ENCODE results near the gene TBC1D5. TPM values are rescaled to one million over a fixed set of nuclear protein-coding genes. Genes with fewer than 3 reads are reported as not detected.

The TBC1D5 gene
- total and polyA plus RNA-seq, 2 of the 8 experiments (the other 6 are each of a cell fraction or from before 2014, with no cell fraction given) = 11.0 to 22.9 TPM

- Histone ChIP-seq H2BK15ac (ENCODE audit: low read length) (no peak overlapping the region), H3K79me1 (ENCODE audit: low read depth, low read length) (no peaks in the 10 kb centered on the region), H3K4me2 (ENCODE audit: insufficient read depth in 1 of 2, low read depth in 2 of 2, low read length in 2 of 2) (no peak overlapping the region), H4K20me1 (replicated peaks in 1 of 2; ENCODE audit: control insufficient read depth in 1 of 2, insufficient read depth in 2 of 2, low read length in 2 of 2) (no peaks in the 10 kb centered on the region), H3K27ac (ENCODE audit: low read depth, low read length) (no peak overlapping the region), H3K9me3 (ENCODE audit: insufficient read depth in 2 of 2, low read depth in 1 of 2, low read length in 1 of 2) (no peaks in the 10 kb centered on the region), H3K27me3 (replicated peaks in 1 of 4; ENCODE audit: control insufficient read depth in 3 of 4, extremely low read depth in 1 of 4, insufficient read depth in 3 of 4, low read length in 3 of 4) (no peaks in the 10 kb centered on the region), H2BK20ac (ENCODE audit: low read length) (no peak overlapping the region), H3K56ac (replicated peaks; ENCODE audit: insufficient read length, low read depth, low read length) (no peak overlapping the region), H3K14ac (ENCODE audit: insufficient read length) (no peak overlapping the region), H4K8ac (ENCODE audit: extremely low read depth, insufficient read depth, low read length) (no peak overlapping the region), H2BK5ac (ENCODE audit: low read depth, low read length) (no peak overlapping the region), H3K18ac (ENCODE audit: extremely low read depth, low read length) (no peak overlapping the region), H3K23ac (ENCODE audit: insufficient read length) (no peak overlapping the region), H3K79me2 (ENCODE audit: control insufficient read depth in 1 of 2, insufficient read depth in 2 of 2, low read length in 2 of 2) (no peaks in the 10 kb centered on the region), H3K4me1 (replicated peaks in 1 of 4; ENCODE audit: control insufficient read depth in 3 of 4, insufficient read depth in 4 of 4, low read length in 3 of 4) (peaks cover 0 to 3% (median 0%) of the 10 kb centered on the region in 4 experiments; a peak in 2 of 7 replicates), H2BK12ac (ENCODE audit: low read depth, low read length) (no peak overlapping the region), H3K36me3 (ENCODE audit: control insufficient read depth in 2 of 4, insufficient read depth in 4 of 4, low read length in 3 of 4) (no peaks in the 10 kb centered on the region), H3K23me2 (ENCODE audit: low read depth, low read length) (no peaks in the 10 kb centered on the region), H4K5ac (ENCODE audit: insufficient read length, low read depth, low read length) (no peak overlapping the region), H3K9ac (replicated peaks in 1 of 4; ENCODE audit: extremely low read depth in 1 of 4, low read depth in 3 of 4, low read length in 3 of 4) (no peak overlapping the region), H3K4me3 (ENCODE audit: extremely low read depth in 1 of 4, insufficient read depth in 2 of 4, low read depth in 3 of 4, low read length in 4 of 4) (no peak overlapping the region), H2AK5ac (ENCODE audit: low read depth, low read length) (no peak overlapping the region), H2BK120ac (replicated peaks; ENCODE audit: low read depth, low read length) (no peak overlapping the region), H3K4ac (replicated peaks; ENCODE audit: insufficient read length, low read depth, low read length) (no peak overlapping the region), H4K91ac (replicated peaks; ENCODE audit: insufficient read length, low read length) (no peak overlapping the region), H2AFZ (ENCODE audit: low read length) (no peak overlapping the region)
- FAIRE-seq = no peak
- 93% methylated on average over 4 of the region's 4 CpGs; no CpG with 5 or more reads in 1 of the 2 experiments for WGBS, 2 experiments (ENCODE audit: extremely low coverage in 1 of 2, insufficient coverage in 1 of 2, insufficient read length in 1 of 2, insufficient replicate concordance in 2 of 2, low coverage in 1 of 2, low lambda C conversion rate in 2 of 2, missing lambda C conversion rate in 1 of 2)
- ChIA-PET CTCF (ENCODE audit: partially characterized antibody) (no interaction called here), POLR2A (ENCODE audit: partially characterized antibody) (no interaction called here)
- TF ChIP-seq POLR2A (IDR thresholded peaks at IDR 0.05; ENCODE audit: control extremely low read depth in 1 of 2, low read depth in 2 of 2, low read length in 2 of 2) (no peak), YY1 (IDR thresholded peaks at IDR 0.05; ENCODE audit: low read depth, low read length) (no peak), BRCA1 (IDR thresholded peaks at IDR 0.05; ENCODE audit: low read depth, low read length) (no peak), ASH2L (IDR thresholded peaks at IDR 0.05; ENCODE audit: low read length) (no peak), FOSL1 (IDR thresholded peaks at IDR 0.05; ENCODE audit: insufficient read depth, low read depth, low read length) (no peak)
- no peak for DNase-seq (ENCODE audit: low read depth in 1 of 2, low spot score in 2 of 2)
Measured at GRCh38 chr3:17508180-17508752, 234.2 kb downstream of the TBC1D5 start.
